Tibial nerve (tissue), 4 donors: ENCODE data around the gene CBLIF.

Source experiments
- CTCF ChIP-seq, 5 experiments: fragments of 200-600 bp in 3 of 5; fragments of 450-650 bp in 2 of 5; sonication (generic) in 3 of 5; IDR thresholded peaks; one replicate each; pipeline ENCODE4 v1.5.1; 2016 to 2019; ENCODE audit warnings: antibody characterized with exemption in 5 of 5, mild to moderate bottlenecking in 3 of 5, moderate library complexity in 2 of 5
- EP300 ChIP-seq, 2 donors: sonication (generic); formaldehyde crosslinking; IDR thresholded peaks; one replicate each; pipeline ENCODE4 v1.6.1; 2017; ENCODE audit warnings: antibody characterized with exemption in 2 of 2, mild to moderate bottlenecking in 1 of 2
- POLR2A ChIP-seq, 2 donors: fragments of 450-650 bp; IDR thresholded peaks; one replicate each; pipeline ENCODE4 v1.6.1; 2017; ENCODE audit warnings: antibody characterized with exemption in 2 of 2, mild to moderate bottlenecking in 2 of 2, moderate library complexity in 2 of 2

- TF ChIP-seq CTCF (IDR thresholded peaks at IDR 0.05) = no peak
- no peak for TF ChIP-seq POLR2A (IDR thresholded peaks at IDR 0.05)
- no peak for TF ChIP-seq EP300 (IDR thresholded peaks at IDR 0.05)
Observed at GRCh38 chr11:59883597-59883996, 38.3 kb upstream of the CBLIF start.
